ENCODE results near the gene WFS1. TPM values are rescaled to one million over a fixed set of nuclear protein-coding genes. Genes with fewer than 3 reads are reported as not detected.

The WFS1 gene
- total and polyA plus RNA-seq, 2 of the 13 experiments (the other 11 are each of a cell fraction or from before 2014, with no cell fraction given) = 39.1 to 42.2 TPM

DNA sequence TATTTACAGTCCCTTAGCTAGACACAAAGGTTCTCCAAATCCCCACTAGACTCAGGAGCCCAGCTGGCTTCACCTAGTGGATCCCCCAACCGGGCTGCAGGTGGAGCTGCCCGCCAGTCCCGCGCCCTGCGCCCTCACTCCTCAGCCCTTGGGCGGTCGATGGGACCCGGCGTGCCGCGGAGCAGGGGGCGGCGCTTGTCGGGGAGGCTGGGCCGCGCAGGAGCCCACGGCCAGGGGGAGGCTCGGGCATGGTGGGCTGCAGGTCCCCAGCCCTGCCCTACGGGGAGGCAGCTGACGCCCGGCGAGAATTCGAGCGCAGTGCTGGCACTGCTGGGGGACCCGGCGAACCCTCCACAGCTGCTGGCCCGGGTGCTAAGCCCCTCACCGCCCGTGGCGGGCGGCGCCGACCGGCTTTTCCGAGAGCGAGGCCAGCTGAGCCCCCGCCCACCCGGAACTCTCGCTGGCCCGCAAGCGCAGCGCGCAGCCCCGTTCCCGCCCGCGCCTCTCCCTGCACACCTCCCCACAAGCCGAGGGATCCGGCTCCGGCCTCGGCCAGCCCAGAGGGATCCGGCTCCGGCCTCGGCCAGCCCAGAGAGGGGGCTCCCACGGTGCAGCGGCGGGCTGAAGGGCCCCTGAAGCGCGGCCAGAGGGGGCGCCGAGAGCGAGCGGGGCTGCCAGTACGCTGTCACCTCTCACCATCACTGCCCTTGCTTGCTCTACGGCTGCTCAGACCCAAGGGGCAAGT is 39.4 kb downstream of the WFS1 start (continued):
- TF ChIP-seq ZNF33B (CRISPR knock-in tag; IDR thresholded peaks at IDR 0.05) (0 out of 2 replicates have a peak, but pooled peaks have one; percentile 77), ZNF703 (CRISPR knock-in tag; IDR thresholded peaks at IDR 0.05; ENCODE audit: borderline replicate concordance) (no peak), PPARG (CRISPR knock-in tag; conservative IDR thresholded peaks at IDR 0.05) (no peak), ZNF556 (CRISPR knock-in tag; IDR thresholded peaks at IDR 0.05; ENCODE audit: borderline replicate concordance) (peak; percentile 64; the same call in 1 of the 2 replicates), AGO2 (optimal IDR thresholded peaks at IDR 0.05; ENCODE audit: low read depth, low read length) (peak; percentile 42), ZNF598 (CRISPR knock-in tag; IDR thresholded peaks at IDR 0.05; ENCODE audit: borderline replicate concordance) (peak; percentile 56; the same call in 1 of the 2 replicates), HDAC1 (CRISPR knock-in tag; IDR thresholded peaks at IDR 0.05) (peak; percentile 87), ZNF337 (CRISPR knock-in tag; IDR thresholded peaks at IDR 0.05; ENCODE audit: borderline replicate concordance, low read depth) (0 out of 2 replicates have a peak, but pooled peaks have one; percentile 41), ZSCAN21 (CRISPR knock-in tag; IDR thresholded peaks at IDR 0.05; ENCODE audit: borderline replicate concordance) (no peak; the same call in 1 of the 2 replicates), ZNF850 (CRISPR knock-in tag; conservative IDR thresholded peaks at IDR 0.05) (peak; percentile 99), ERF (CRISPR knock-in tag; IDR thresholded peaks at IDR 0.05) (peak; percentile 76; the same call in 1 of the 2 replicates), SAP130 (CRISPR knock-in tag; IDR thresholded peaks at IDR 0.05; ENCODE audit: low read depth) (peak; percentile 58), MTA3 (CRISPR knock-in tag; IDR thresholded peaks at IDR 0.05) (no peak), ZNF746 (CRISPR knock-in tag; IDR thresholded peaks at IDR 0.05) (no peak), SRF (IDR thresholded peaks at IDR 0.05; ENCODE audit: low read depth, low read length) (no peak), ESRRA (CRISPR knock-in tag; IDR thresholded peaks at IDR 0.05; ENCODE audit: low read depth) (0 out of 2 replicates have a peak, but pooled peaks have one; percentile 49)
- TF ChIP-seq, protein P1, sequence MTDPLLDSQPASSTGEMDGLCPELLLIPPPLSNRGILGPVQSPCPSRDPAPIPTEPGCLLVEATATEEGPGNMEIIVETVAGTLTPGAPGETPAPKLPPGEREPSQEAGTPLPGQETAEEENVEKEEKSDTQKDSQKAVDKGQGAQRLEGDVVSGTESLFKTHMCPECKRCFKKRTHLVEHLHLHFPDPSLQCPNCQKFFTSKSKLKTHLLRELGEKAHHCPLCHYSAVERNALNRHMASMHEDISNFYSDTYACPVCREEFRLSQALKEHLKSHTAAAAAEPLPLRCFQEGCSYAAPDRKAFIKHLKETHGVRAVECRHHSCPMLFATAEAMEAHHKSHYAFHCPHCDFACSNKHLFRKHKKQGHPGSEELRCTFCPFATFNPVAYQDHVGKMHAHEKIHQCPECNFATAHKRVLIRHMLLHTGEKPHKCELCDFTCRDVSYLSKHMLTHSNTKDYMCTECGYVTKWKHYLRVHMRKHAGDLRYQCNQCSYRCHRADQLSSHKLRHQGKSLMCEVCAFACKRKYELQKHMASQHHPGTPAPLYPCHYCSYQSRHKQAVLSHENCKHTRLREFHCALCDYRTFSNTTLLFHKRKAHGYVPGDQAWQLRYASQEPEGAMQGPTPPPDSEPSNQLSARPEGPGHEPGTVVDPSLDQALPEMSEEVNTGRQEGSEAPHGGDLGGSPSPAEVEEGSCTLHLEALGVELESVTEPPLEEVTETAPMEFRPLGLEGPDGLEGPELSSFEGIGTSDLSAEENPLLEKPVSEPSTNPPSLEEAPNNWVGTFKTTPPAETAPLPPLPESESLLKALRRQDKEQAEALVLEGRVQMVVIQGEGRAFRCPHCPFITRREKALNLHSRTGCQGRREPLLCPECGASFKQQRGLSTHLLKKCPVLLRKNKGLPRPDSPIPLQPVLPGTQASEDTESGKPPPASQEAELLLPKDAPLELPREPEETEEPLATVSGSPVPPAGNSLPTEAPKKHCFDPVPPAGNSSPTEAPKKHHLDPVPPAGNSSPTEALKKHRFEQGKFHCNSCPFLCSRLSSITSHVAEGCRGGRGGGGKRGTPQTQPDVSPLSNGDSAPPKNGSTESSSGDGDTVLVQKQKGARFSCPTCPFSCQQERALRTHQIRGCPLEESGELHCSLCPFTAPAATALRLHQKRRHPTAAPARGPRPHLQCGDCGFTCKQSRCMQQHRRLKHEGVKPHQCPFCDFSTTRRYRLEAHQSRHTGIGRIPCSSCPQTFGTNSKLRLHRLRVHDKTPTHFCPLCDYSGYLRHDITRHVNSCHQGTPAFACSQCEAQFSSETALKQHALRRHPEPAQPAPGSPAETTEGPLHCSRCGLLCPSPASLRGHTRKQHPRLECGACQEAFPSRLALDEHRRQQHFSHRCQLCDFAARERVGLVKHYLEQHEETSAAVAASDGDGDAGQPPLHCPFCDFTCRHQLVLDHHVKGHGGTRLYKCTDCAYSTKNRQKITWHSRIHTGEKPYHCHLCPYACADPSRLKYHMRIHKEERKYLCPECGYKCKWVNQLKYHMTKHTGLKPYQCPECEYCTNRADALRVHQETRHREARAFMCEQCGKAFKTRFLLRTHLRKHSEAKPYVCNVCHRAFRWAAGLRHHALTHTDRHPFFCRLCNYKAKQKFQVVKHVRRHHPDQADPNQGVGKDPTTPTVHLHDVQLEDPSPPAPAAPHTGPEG (CRISPR knock-in tag; IDR thresholded peaks at IDR 0.05) = peak; percentile 60
- TF ChIP-seq, protein P2, sequence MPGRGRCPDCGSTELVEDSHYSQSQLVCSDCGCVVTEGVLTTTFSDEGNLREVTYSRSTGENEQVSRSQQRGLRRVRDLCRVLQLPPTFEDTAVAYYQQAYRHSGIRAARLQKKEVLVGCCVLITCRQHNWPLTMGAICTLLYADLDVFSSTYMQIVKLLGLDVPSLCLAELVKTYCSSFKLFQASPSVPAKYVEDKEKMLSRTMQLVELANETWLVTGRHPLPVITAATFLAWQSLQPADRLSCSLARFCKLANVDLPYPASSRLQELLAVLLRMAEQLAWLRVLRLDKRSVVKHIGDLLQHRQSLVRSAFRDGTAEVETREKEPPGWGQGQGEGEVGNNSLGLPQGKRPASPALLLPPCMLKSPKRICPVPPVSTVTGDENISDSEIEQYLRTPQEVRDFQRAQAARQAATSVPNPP (CRISPR knock-in tag; IDR thresholded peaks at IDR 0.05) = peak; percentile 72; the same call in 1 of the 2 replicates
- TF ChIP-seq, protein P3, sequence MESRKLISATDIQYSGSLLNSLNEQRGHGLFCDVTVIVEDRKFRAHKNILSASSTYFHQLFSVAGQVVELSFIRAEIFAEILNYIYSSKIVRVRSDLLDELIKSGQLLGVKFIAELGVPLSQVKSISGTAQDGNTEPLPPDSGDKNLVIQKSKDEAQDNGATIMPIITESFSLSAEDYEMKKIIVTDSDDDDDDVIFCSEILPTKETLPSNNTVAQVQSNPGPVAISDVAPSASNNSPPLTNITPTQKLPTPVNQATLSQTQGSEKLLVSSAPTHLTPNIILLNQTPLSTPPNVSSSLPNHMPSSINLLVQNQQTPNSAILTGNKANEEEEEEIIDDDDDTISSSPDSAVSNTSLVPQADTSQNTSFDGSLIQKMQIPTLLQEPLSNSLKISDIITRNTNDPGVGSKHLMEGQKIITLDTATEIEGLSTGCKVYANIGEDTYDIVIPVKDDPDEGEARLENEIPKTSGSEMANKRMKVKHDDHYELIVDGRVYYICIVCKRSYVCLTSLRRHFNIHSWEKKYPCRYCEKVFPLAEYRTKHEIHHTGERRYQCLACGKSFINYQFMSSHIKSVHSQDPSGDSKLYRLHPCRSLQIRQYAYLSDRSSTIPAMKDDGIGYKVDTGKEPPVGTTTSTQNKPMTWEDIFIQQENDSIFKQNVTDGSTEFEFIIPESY (CRISPR knock-in tag; IDR thresholded peaks at IDR 0.05) = peak; percentile 34; the same call in 1 of the 2 replicates
